OCI-LY1 (cell line): ENCODE measurements around the gene FCHO1.

Source experiments
- H2AFZ ChIP-seq: fragments of 200-600 bp; sonication (generic), shearing (Covaris generic); 2 replicates; pipeline ENCODE4 v1.6.0; 2014; ENCODE audit warnings: antibody characterized with exemption, mild to moderate bottlenecking, low read length
- H3F3A ChIP-seq: fragments of 200-600 bp; sonication (generic), shearing (Covaris generic); 2 replicates; pipeline ENCODE4 v1.6.0; 2014; ENCODE audit warnings: mild to moderate bottlenecking, antibody characterized with exemption, low read length, moderate library complexity; ENCODE audit not compliant: insufficient read depth
- H3K27ac ChIP-seq: fragments of 200-600 bp; sonication (generic); 2 replicates; pipeline ENCODE4 v1.5.1; 2014; ENCODE audit warnings: low read length, mixed run types, mild to moderate bottlenecking, low read depth; ENCODE audit not compliant: poor library complexity, severe bottlenecking
- H3K27me3 ChIP-seq: fragments of 200-600 bp; sonication (generic); 2 replicates; pipeline ENCODE4 v1.6.0; 2014; ENCODE audit warnings: antibody characterized with exemption, mild to moderate bottlenecking, low read length, moderate library complexity; ENCODE audit not compliant: insufficient read depth
- H3K36me3 ChIP-seq: fragments of 200-600 bp; sonication (generic); 2 replicates; pipeline ENCODE4 v1.6.1; 2014; ENCODE audit warnings: mild to moderate bottlenecking, antibody characterized with exemption, low read length, moderate library complexity, mixed read lengths; ENCODE audit not compliant: insufficient read depth
- H3K4me1 ChIP-seq: fragments of 200-600 bp; sonication (generic); 2 replicates; pipeline ENCODE4 v1.5.1; 2014; ENCODE audit warnings: mild to moderate bottlenecking, low read length, moderate library complexity; ENCODE audit not compliant: insufficient read depth, severe bottlenecking
- H3K4me2 ChIP-seq: fragments of 200-600 bp; sonication (generic), shearing (Covaris generic); 2 replicates; pipeline ENCODE4 v1.6.1; 2014; ENCODE audit warnings: low read length
- H3K4me3 ChIP-seq: fragments of 200-600 bp; sonication (generic); 2 replicates; pipeline ENCODE4 v1.5.1; 2014; ENCODE audit warnings: low read length, low read depth, mild to moderate bottlenecking, mixed read lengths; ENCODE audit not compliant: poor library complexity, severe bottlenecking
- H3K79me2 ChIP-seq: fragments of 200-600 bp; shearing (Covaris generic); 2 replicates; pipeline ENCODE4 v1.6.1; 2016; ENCODE audit warnings: mixed run types, low read length, mixed read lengths; ENCODE audit not compliant: insufficient read depth
- H3K9ac ChIP-seq: fragments of 200-600 bp; sonication (generic), shearing (Covaris generic); 2 replicates; pipeline ENCODE4 v1.6.1; 2014; ENCODE audit warnings: mild to moderate bottlenecking, low read length, mixed read lengths
- H3K9me2 ChIP-seq: fragments of 200-600 bp; sonication (generic), shearing (Covaris generic); 2 replicates; pipeline ENCODE4 v1.6.1; 2014; ENCODE audit warnings: low read depth, mild to moderate bottlenecking, low read length, mixed read lengths
- H3K9me3 ChIP-seq: fragments of 200-600 bp; shearing (Covaris generic); 2 replicates; pipeline ENCODE4 v1.6.1; 2014; ENCODE audit warnings: low read length, mixed read lengths
- H4K20me1 ChIP-seq: fragments of 200-600 bp; sonication (generic), shearing (Covaris generic); 2 replicates; pipeline ENCODE4 v1.6.0; 2016; ENCODE audit warnings: mild to moderate bottlenecking, low read length; ENCODE audit not compliant: insufficient read depth
- CTCF ChIP-seq: fragments of 200-600 bp; sonication (generic), shearing (Covaris generic); IDR thresholded peaks from 2 replicates; pipeline ENCODE4 v1.5.1; 2017; ENCODE audit warnings: mild to moderate bottlenecking, antibody characterized with exemption, low read length, moderate library complexity, mixed read lengths
- EZH2 ChIP-seq: fragments of 200-600 bp; sonication (generic), shearing (Covaris generic); IDR thresholded peaks from 2 replicates; pipeline ENCODE4 v1.8.0; 2017; ENCODE audit warnings: borderline replicate concordance, mixed run types, mild to moderate bottlenecking, antibody characterized with exemption, low read length, moderate library complexity, mixed read lengths

FCHO1 gene

GRCh38 chr19:17790059-17790780, 38.9 kb downstream of the FCHO1 start:
- H3K9ac ChIP-seq, result no peak overlapping the region
- H3F3A ChIP-seq, result no peaks in the 10 kb centered on the region; the same call in 1 of the 2 replicates
- H3K27ac ChIP-seq, result no peak overlapping the region
- H3K36me3 ChIP-seq, result peaks cover 16% of the 10 kb centered on the region
- peaks cover 3% of the 10 kb centered on the region; the same call in 1 of the 2 replicates for H3K27me3 ChIP-seq
- no peaks in the 10 kb centered on the region for H3K4me1 ChIP-seq
- H2AFZ ChIP-seq, result no peak overlapping the region
- H4K20me1 ChIP-seq, result no peaks in the 10 kb centered on the region
- no peaks in the 10 kb centered on the region for H3K9me3 ChIP-seq
- no peaks in the 10 kb centered on the region for H3K9me2 ChIP-seq
- no peak overlapping the region for H3K4me3 ChIP-seq
- H3K79me2 ChIP-seq, result no peaks in the 10 kb centered on the region
- TF ChIP-seq EZH2 (no peak), CTCF (no peak)
- H3K4me2 ChIP-seq, result no peak overlapping the region

GRCh38 chr19:17794412-17794730, 43.1 kb downstream of the FCHO1 start:
- Histone ChIP-seq H3F3A (no peaks in the 10 kb centered on the region; the same call in 1 of the 2 replicates), H3K27ac (no peak overlapping the region), H4K20me1 (no peaks in the 10 kb centered on the region), H3K4me1 (no peaks in the 10 kb centered on the region), H3K9me2 (no peaks in the 10 kb centered on the region), H3K9ac (no peak overlapping the region), H3K4me3 (no peak overlapping the region), H3K4me2 (no peak overlapping the region), H3K27me3 (peaks cover 3% of the 10 kb centered on the region; the same call in 1 of the 2 replicates), H3K9me3 (no peaks in the 10 kb centered on the region), H3K36me3 (no peaks in the 10 kb centered on the region; the same call in 1 of the 2 replicates), H2AFZ (no peak overlapping the region), H3K79me2 (no peaks in the 10 kb centered on the region)
- TF ChIP-seq EZH2 (no peak), CTCF (no peak)

GRCh38 chr19:17794731-17795494, 43.6 kb downstream of the FCHO1 start, which contains the start of gene B3GNT3:
Gene B3GNT3, plus strand, starts transcription at chr19:17795138. Its CDS starts 12,670 bp downstream, at chr19:17807808.
- H3K27ac ChIP-seq, result no peak within 1 kb of the TSS
- H3F3A ChIP-seq, result no peaks in the 10 kb centered on the region
- TF ChIP-seq EZH2 (no peak), CTCF (no peak)
- no peak within 1 kb of the TSS for H3K4me2 ChIP-seq
- H3K4me1 ChIP-seq, result no peaks in the 10 kb centered on the region
- H3K9ac ChIP-seq, result no peak within 1 kb of the TSS
- no peaks in the 10 kb centered on the region for H3K9me2 ChIP-seq
- H2AFZ ChIP-seq, result no peak within 1 kb of the TSS
- no peaks in the 10 kb centered on the region for H3K79me2 ChIP-seq
- H3K9me3 ChIP-seq, result no peaks in the 10 kb centered on the region
- H4K20me1 ChIP-seq, result no peaks in the 10 kb centered on the region
- no peaks in the 10 kb centered on the region for H3K36me3 ChIP-seq
- H3K4me3 ChIP-seq, result no peak within 1 kb of the TSS
- H3K27me3 ChIP-seq, result peaks cover 3% of the 10 kb centered on the region; the same call in 1 of the 2 replicates
